OCI-LY7 (cell line): ENCODE data around the gene GRIA1. TPM values are rescaled to one million over a fixed set of nuclear protein-coding genes. Genes with fewer than 3 reads are reported as not detected.

Experiments
- BruUV-seq: library from RNA; stranded (reverse); fragments of 400-500 nt; replicated peaks from 2 replicates; lab custom pipeline; 2021; lab: Mats Ljungman, UMichigan
- CTCF ChIA-PET: fragments of 300-600 bp; sonication (Branson Sonifier 250); formaldehyde crosslinking; loops from one replicate; lab custom pipeline; 2022; ENCODE audit warnings: antibody characterized with exemption; ENCODE audit not compliant: unreplicated experiment; lab: Charles Lee
- POLR2A ChIA-PET: fragments of 300-600 bp; sonication (Branson Sonifier 250); formaldehyde crosslinking; loops from one replicate; lab custom pipeline; 2022; ENCODE audit warnings: antibody characterized with exemption; lab: Charles Lee
- DNase-seq: peaks from one replicate; pipeline ENCODE4 v3.0.0-alpha.2; 2015; ENCODE audit warnings: low spot score
- H2AFZ ChIP-seq: fragments of 200-600 bp; sonication (generic), shearing (Covaris generic); 2 replicates; pipeline ENCODE4 v1.6.1; 2014; ENCODE audit warnings: mild to moderate bottlenecking, antibody characterized with exemption, low read length, moderate library complexity
- H3K27ac ChIP-seq: fragments of 200-600 bp; sonication (generic); 2 replicates; pipeline ENCODE4 v1.5.1; 2014; ENCODE audit warnings: mixed run types, low read depth, mild to moderate bottlenecking, moderate library complexity, low read length, inconsistent platforms; ENCODE audit not compliant: poor library complexity, severe bottlenecking
- H3K36me3 ChIP-seq: fragments of 200-600 bp; sonication (generic); 2 replicates; pipeline ENCODE4 v1.6.1; 2014; ENCODE audit warnings: mild to moderate bottlenecking, antibody characterized with exemption, low read length, moderate library complexity, mixed read lengths; ENCODE audit not compliant: insufficient read depth
- H3K4me1 ChIP-seq: fragments of 200-600 bp; sonication (generic); 2 replicates; pipeline ENCODE4 v1.5.1; 2014; ENCODE audit warnings: mild to moderate bottlenecking, low read length; ENCODE audit not compliant: insufficient read depth, poor library complexity, severe bottlenecking
- H3K4me2 ChIP-seq: fragments of 200-600 bp; sonication (generic); 2 replicates; pipeline ENCODE4 v1.6.1; 2014; ENCODE audit warnings: mild to moderate bottlenecking, low read length
- H3K4me3 ChIP-seq: fragments of 200-600 bp; sonication (generic); 2 replicates; pipeline ENCODE4 v1.5.1; 2014; ENCODE audit warnings: mild to moderate bottlenecking, low read depth, low read length; ENCODE audit not compliant: poor library complexity, severe bottlenecking
- H3K79me2 ChIP-seq: fragments of 200-600 bp; sonication (generic); 2 replicates; pipeline ENCODE4 v1.6.1; 2016; ENCODE audit warnings: low read depth, mild to moderate bottlenecking, low read length, moderate library complexity, mixed read lengths; ENCODE audit not compliant: insufficient read depth
- H3K9me2 ChIP-seq: fragments of 200-600 bp; sonication (generic); 2 replicates; pipeline ENCODE4 v1.6.1; 2016; ENCODE audit warnings: mild to moderate bottlenecking, low read length, mixed read lengths; ENCODE audit not compliant: insufficient read depth
- H3K9me3 ChIP-seq: fragments of 200-600 bp; sonication (generic); 2 replicates; pipeline ENCODE4 v1.6.1; 2014; ENCODE audit warnings: mild to moderate bottlenecking, mixed run types, low read length, mixed read lengths
- H4K20me1 ChIP-seq: fragments of 200-600 bp; sonication (generic); 2 replicates; pipeline ENCODE4 v1.6.1; 2014; ENCODE audit warnings: mild to moderate bottlenecking, antibody characterized with exemption, low read length, moderate library complexity, mixed read lengths; ENCODE audit not compliant: insufficient read depth
- EZH2phosphoT487 ChIP-seq: fragments of 200-600 bp; sonication (generic); IDR thresholded peaks from 2 replicates; pipeline ENCODE4 v1.6.1; 2018; ENCODE audit warnings: low read depth, borderline replicate concordance, mild to moderate bottlenecking, mixed run types, antibody characterized with exemption, low read length, moderate library complexity, mixed read lengths
- intact Hi-C: fragments of 100-400 bp; cut with micrococcal nuclease; formaldehyde crosslinking; loops from one replicate; pipeline ENCODE4 v1.10.0; 2022; ENCODE audit not compliant: unreplicated experiment
- total RNA-seq, 2 experiments: library from RNA; depleted of rRNA in 1 of 2; stranded (reverse); fragments of >200 nt in 1 of 2; shearing (Covaris generic) in 1 of 2; gene quantifications; 2 replicates each; pipeline ENCODE4 v1.2.3, GENCODE V29; 2014 to 2022
- TF ChIP-seq, protein P1 (sequence below): fragments of 200-600 bp; sonication (generic); conservative IDR thresholded peaks from 2 replicates; pipeline ENCODE4 v1.5.1; 2014; ENCODE audit warnings: mild to moderate bottlenecking, antibody characterized with exemption, low read length, moderate library complexity, mixed read lengths

The GRIA1 gene
- total RNA-seq, 2 experiments from 2014 or later: not detected

DNA sequence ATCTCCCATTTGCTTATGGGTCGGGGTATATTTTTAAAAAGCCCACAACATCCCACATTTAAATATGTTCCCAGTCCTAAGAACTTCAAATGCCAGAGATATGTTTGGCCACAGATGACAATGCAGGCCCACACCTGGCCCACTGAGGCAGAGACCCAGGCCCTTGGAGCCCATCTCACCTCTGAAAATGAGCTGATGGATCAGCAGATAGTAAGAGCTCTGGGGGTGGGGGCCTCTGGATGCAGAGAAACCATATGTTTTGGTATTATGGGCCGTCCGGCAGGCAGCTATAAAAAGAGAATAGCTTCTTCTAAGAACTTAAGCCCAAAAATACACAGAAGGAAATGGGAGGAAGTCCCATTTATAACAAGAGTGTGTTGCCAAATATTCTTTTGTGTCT, 256.0 kb downstream of the GRIA1 start:
- H3K4me2 ChIP-seq: no peak overlapping the region
- H3K4me1 ChIP-seq: no peaks in the 10 kb centered on the region
- H3K9me2 ChIP-seq: no peaks in the 10 kb centered on the region
- H3K9me3 ChIP-seq: no peaks in the 10 kb centered on the region
- CTCF ChIA-PET: interaction anchor here (1.2 kb wide), 1 partner anchor 35 kb away, joined by 3 read pairs; no protein-coding TSS in a partner anchor
- no peak overlapping the region for H3K27ac ChIP-seq
- no peaks in the 10 kb centered on the region for H3K79me2 ChIP-seq
- BruUV-seq: no TSS peak
- intact Hi-C loops: no loop called here
- H3K36me3 ChIP-seq: no peaks in the 10 kb centered on the region
- no peak for DNase-seq
- POLR2A ChIA-PET: interaction anchor here (0.7 kb wide), 2 partner anchors 560 to 1029 kb away, joined by 3 read pairs; no protein-coding TSS in a partner anchor
- H2AFZ ChIP-seq: no peak overlapping the region
- TF ChIP-seq EZH2phosphoT487: no peak
- TF ChIP-seq, protein P1, sequence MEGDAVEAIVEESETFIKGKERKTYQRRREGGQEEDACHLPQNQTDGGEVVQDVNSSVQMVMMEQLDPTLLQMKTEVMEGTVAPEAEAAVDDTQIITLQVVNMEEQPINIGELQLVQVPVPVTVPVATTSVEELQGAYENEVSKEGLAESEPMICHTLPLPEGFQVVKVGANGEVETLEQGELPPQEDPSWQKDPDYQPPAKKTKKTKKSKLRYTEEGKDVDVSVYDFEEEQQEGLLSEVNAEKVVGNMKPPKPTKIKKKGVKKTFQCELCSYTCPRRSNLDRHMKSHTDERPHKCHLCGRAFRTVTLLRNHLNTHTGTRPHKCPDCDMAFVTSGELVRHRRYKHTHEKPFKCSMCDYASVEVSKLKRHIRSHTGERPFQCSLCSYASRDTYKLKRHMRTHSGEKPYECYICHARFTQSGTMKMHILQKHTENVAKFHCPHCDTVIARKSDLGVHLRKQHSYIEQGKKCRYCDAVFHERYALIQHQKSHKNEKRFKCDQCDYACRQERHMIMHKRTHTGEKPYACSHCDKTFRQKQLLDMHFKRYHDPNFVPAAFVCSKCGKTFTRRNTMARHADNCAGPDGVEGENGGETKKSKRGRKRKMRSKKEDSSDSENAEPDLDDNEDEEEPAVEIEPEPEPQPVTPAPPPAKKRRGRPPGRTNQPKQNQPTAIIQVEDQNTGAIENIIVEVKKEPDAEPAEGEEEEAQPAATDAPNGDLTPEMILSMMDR: no peak
- no peak overlapping the region for H3K4me3 ChIP-seq
- no peaks in the 10 kb centered on the region for H4K20me1 ChIP-seq

DNA sequence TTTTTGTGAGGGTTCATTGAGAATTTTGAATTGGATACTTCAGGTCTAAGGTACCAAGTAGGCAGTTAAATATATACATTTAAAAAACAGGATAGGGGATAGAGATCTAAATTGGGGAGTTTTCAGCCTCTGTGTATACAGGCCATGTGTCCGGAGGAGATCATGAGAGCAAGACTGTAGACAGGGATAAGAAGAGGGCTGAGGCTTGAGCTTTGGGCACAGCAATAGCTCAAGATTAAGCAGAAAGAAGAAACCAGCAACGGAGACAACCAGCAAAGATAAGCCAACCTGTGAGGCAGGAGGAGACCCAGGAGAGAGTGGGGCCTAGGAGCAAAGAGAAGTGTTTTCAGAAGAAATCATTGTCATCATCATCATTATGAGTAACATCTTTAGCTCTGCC, 258.4 kb downstream of the GRIA1 start:
- Histone ChIP-seq H2AFZ (no peak overlapping the region), H3K9me3 (no peaks in the 10 kb centered on the region), H3K4me1 (no peaks in the 10 kb centered on the region), H3K4me3 (no peak overlapping the region), H3K79me2 (no peaks in the 10 kb centered on the region), H3K9me2 (no peaks in the 10 kb centered on the region), H3K4me2 (no peak overlapping the region), H4K20me1 (no peaks in the 10 kb centered on the region), H3K36me3 (no peaks in the 10 kb centered on the region), H3K27ac (no peak overlapping the region)
- DNase-seq: no peak
- TF ChIP-seq EZH2phosphoT487: no peak
- TF ChIP-seq, protein P1: no peak
- POLR2A ChIA-PET: no interaction called here
- BruUV-seq: no TSS peak
- intact Hi-C loops: no loop called here
- CTCF ChIA-PET: no interaction called here

DNA sequence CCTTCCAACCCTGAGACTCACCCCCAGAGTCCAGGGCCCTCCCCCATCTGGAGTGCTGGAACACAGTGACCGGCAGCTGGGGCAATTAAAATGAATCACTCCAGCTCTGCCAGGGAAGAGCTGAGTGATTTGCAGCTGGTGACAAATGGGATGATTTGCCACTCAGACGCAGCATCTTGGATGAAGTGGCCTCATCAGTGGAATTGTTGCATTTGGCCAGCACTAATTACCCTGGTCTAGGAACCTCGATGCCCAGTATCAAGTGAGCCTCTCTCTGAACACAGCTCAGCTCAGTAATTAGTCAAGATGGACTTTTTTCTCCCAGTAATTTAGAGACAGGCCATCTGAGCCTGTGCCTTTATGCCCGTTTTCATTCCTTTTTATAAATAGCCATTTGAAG, 259.5 kb downstream of the GRIA1 start:
- H2AFZ ChIP-seq: no peak overlapping the region
- no peak overlapping the region for H3K4me2 ChIP-seq
- TF ChIP-seq, protein P1: no peak
- no peak for TF ChIP-seq EZH2phosphoT487
- ChIA-PET POLR2A (interaction anchor here (0.6 to 1.0 kb wide), 2 partner anchors 52 to 255 kb away, joined by 3 read pairs; no protein-coding TSS in a partner anchor), CTCF (no interaction called here)
- intact Hi-C loops: loop anchor here (10.0 kb wide), 1 partner anchor 575 kb away; no protein-coding TSS in a partner anchor
- no peaks in the 10 kb centered on the region for H3K36me3 ChIP-seq
- no peaks in the 10 kb centered on the region for H3K79me2 ChIP-seq
- H4K20me1 ChIP-seq: no peaks in the 10 kb centered on the region
- no peaks in the 10 kb centered on the region for H3K9me3 ChIP-seq
- H3K9me2 ChIP-seq: no peaks in the 10 kb centered on the region
- H3K4me1 ChIP-seq: no peaks in the 10 kb centered on the region
- no TSS peak for BruUV-seq
- no peak overlapping the region for H3K27ac ChIP-seq
- H3K4me3 ChIP-seq: no peak overlapping the region
- no peak for DNase-seq
